K562 (cell line): Measurements from ENCODE around the gene PRKACG.

Experiments
- CHD4 ChIP-seq: fragments of 200-600 bp; sonication (generic); IDR thresholded peaks from 3 replicates; pipeline ENCODE4 v1.6.1; 2012; ENCODE audit warnings: low read depth, mild to moderate bottlenecking, mixed read lengths, low read length, inconsistent platforms; ENCODE audit not compliant: insufficient read depth, insufficient replicate concordance, poor library complexity, severe bottlenecking
- TAF1 ChIP-seq: IDR thresholded peaks from 2 replicates; pipeline ENCODE4 v1.6.1; 2011; ENCODE audit warnings: mild to moderate bottlenecking, low read length, moderate library complexity; ENCODE audit not compliant: insufficient read depth, control insufficient read depth, severe bottlenecking; ENCODE audit errors: extremely low read depth
- TF ChIP-seq, protein P1 (sequence below), 3 experiments: IDR thresholded peaks in 2 of 3; conservative IDR thresholded peaks in 1 of 3; 2 replicates each; pipeline ENCODE4 v1.5.1; 2011 to 2012; ENCODE audit warnings: low read length in 3 of 3, mild to moderate bottlenecking in 3 of 3, control low read depth in 2 of 3, improper control_type of control experiment in 1 of 3, inconsistent platforms in 1 of 3, low read depth in 1 of 3, mixed read lengths in 1 of 3, moderate library complexity in 1 of 3; ENCODE audit not compliant: insufficient read depth in 2 of 3
- TF ChIP-seq, protein P2 (sequence below): sonication (generic); formaldehyde crosslinking; IDR thresholded peaks from 2 replicates; pipeline ENCODE4 v1.8.1; 2023; ENCODE audit warnings: missing genetic modification reagents, mild to moderate bottlenecking, borderline replicate concordance
- TF ChIP-seq, protein P3 (sequence below): sonication (generic); formaldehyde crosslinking; IDR thresholded peaks from 2 replicates; pipeline ENCODE4 v1.8.1; 2023; ENCODE audit warnings: mild to moderate bottlenecking, missing genetic modification reagents

DNA sequence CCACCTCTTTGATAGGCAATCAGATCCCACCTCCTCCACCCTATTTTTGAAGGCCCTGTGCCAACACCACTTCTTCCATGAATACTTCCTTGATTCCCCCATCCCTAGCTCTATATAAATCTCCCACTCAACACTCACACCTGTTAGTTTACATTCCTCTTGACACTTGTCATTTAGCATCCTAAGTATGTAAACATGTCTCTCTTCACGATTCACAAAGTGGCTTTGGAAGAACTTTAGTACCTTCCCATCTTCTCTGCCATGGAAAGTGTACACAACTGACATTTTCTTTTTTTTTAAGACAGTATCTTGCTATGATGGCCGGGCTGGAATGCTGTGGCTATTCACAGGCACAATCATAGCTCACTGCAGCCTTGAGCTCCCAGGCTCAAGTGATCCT, 20.2 kb upstream of the PRKACG start:
- no peak for TF ChIP-seq TAF1
- TF ChIP-seq, protein P1, sequence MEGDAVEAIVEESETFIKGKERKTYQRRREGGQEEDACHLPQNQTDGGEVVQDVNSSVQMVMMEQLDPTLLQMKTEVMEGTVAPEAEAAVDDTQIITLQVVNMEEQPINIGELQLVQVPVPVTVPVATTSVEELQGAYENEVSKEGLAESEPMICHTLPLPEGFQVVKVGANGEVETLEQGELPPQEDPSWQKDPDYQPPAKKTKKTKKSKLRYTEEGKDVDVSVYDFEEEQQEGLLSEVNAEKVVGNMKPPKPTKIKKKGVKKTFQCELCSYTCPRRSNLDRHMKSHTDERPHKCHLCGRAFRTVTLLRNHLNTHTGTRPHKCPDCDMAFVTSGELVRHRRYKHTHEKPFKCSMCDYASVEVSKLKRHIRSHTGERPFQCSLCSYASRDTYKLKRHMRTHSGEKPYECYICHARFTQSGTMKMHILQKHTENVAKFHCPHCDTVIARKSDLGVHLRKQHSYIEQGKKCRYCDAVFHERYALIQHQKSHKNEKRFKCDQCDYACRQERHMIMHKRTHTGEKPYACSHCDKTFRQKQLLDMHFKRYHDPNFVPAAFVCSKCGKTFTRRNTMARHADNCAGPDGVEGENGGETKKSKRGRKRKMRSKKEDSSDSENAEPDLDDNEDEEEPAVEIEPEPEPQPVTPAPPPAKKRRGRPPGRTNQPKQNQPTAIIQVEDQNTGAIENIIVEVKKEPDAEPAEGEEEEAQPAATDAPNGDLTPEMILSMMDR (IDR thresholded peaks at IDR 0.05 in 2 of 3, conservative IDR thresholded peaks at IDR 0.05 in 1 of 3; ENCODE audit: insufficient read depth in 2 of 3, low read depth in 1 of 3, low read length in 3 of 3) = no peak
- TF ChIP-seq, protein P2, sequence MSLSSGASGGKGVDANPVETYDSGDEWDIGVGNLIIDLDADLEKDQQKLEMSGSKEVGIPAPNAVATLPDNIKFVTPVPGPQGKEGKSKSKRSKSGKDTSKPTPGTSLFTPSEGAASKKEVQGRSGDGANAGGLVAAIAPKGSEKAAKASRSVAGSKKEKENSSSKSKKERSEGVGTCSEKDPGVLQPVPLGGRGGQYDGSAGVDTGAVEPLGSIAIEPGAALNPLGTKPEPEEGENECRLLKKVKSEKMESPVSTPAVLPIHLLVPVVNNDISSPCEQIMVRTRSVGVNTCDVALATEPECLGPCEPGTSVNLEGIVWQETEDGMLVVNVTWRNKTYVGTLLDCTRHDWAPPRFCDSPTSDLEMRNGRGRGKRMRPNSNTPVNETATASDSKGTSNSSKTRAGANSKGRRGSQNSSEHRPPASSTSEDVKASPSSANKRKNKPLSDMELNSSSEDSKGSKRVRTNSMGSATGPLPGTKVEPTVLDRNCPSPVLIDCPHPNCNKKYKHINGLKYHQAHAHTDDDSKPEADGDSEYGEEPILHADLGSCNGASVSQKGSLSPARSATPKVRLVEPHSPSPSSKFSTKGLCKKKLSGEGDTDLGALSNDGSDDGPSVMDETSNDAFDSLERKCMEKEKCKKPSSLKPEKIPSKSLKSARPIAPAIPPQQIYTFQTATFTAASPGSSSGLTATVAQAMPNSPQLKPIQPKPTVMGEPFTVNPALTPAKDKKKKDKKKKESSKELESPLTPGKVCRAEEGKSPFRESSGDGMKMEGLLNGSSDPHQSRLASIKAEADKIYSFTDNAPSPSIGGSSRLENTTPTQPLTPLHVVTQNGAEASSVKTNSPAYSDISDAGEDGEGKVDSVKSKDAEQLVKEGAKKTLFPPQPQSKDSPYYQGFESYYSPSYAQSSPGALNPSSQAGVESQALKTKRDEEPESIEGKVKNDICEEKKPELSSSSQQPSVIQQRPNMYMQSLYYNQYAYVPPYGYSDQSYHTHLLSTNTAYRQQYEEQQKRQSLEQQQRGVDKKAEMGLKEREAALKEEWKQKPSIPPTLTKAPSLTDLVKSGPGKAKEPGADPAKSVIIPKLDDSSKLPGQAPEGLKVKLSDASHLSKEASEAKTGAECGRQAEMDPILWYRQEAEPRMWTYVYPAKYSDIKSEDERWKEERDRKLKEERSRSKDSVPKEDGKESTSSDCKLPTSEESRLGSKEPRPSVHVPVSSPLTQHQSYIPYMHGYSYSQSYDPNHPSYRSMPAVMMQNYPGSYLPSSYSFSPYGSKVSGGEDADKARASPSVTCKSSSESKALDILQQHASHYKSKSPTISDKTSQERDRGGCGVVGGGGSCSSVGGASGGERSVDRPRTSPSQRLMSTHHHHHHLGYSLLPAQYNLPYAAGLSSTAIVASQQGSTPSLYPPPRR (CRISPR knock-in tag) = no peak
- TF ChIP-seq, protein P3, sequence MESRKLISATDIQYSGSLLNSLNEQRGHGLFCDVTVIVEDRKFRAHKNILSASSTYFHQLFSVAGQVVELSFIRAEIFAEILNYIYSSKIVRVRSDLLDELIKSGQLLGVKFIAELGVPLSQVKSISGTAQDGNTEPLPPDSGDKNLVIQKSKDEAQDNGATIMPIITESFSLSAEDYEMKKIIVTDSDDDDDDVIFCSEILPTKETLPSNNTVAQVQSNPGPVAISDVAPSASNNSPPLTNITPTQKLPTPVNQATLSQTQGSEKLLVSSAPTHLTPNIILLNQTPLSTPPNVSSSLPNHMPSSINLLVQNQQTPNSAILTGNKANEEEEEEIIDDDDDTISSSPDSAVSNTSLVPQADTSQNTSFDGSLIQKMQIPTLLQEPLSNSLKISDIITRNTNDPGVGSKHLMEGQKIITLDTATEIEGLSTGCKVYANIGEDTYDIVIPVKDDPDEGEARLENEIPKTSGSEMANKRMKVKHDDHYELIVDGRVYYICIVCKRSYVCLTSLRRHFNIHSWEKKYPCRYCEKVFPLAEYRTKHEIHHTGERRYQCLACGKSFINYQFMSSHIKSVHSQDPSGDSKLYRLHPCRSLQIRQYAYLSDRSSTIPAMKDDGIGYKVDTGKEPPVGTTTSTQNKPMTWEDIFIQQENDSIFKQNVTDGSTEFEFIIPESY = no peak
- TF ChIP-seq CHD4 = no peak
